ENCODE data around the gene RREB1.

The RREB1 gene

DNA sequence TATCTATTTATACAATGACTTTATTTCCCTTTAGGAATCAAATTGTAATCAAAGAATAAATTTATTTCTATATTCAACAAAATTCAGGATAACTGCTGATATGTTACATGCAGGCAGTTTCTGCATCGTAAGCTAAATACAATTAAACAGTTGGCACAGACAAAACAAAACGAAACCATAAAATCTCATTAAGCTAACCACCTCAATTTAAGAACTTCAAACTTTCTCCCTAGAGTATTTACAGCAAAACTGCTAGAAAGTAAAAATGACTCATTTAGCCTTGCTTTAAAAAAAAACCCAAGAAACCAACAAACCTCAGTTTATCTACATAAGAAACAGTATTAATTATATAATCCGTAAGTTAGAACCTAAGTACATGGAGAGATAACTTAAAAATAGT lies 188.2 kb downstream of the RREB1 start:
- H3K27ac ChIP-seq, result no peak overlapping the region
- TF ChIP-seq, protein P1, sequence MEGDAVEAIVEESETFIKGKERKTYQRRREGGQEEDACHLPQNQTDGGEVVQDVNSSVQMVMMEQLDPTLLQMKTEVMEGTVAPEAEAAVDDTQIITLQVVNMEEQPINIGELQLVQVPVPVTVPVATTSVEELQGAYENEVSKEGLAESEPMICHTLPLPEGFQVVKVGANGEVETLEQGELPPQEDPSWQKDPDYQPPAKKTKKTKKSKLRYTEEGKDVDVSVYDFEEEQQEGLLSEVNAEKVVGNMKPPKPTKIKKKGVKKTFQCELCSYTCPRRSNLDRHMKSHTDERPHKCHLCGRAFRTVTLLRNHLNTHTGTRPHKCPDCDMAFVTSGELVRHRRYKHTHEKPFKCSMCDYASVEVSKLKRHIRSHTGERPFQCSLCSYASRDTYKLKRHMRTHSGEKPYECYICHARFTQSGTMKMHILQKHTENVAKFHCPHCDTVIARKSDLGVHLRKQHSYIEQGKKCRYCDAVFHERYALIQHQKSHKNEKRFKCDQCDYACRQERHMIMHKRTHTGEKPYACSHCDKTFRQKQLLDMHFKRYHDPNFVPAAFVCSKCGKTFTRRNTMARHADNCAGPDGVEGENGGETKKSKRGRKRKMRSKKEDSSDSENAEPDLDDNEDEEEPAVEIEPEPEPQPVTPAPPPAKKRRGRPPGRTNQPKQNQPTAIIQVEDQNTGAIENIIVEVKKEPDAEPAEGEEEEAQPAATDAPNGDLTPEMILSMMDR (conservative IDR thresholded peaks at IDR 0.05), result no peak

DNA sequence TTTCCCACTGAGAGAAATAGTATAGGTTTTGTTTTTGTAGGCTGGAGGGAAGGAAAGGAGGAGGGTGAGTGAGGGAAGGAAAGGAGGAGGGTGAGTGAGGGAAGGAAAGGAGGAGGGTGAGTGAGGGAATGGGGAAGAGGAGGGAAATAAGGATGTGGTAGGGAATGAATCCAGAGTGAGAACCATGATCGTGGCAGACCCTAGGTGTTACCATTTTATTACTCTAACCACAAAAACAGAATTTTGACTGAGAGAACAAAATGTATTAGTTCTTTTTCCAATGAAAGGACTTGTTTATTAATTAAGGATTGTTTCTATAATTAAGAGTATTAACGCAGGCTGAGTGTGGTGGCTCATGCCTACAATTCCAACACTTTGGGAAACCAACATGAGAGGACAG lies 188.8 kb downstream of the RREB1 start:
- no peak overlapping the region for H3K27ac ChIP-seq
- TF ChIP-seq, protein P1 (conservative IDR thresholded peaks at IDR 0.05), result no peak

- no peak overlapping the region for H3K27ac ChIP-seq
- TF ChIP-seq, protein P1 (conservative IDR thresholded peaks at IDR 0.05), result no peak
Measured at GRCh38 chr6:7298113-7298512, 190.4 kb downstream of the RREB1 start.

- no peak overlapping the region for H3K27ac ChIP-seq
- TF ChIP-seq, protein P1 (conservative IDR thresholded peaks at IDR 0.05), result no peak
Measured at GRCh38 chr6:7300926-7301325, 193.2 kb downstream of the RREB1 start.

All from VCaP (cell line).